WTC11 (cell line): ENCODE data around the gene KDSR. TPM values are rescaled to one million over a fixed set of nuclear protein-coding genes. Genes with fewer than 3 reads are reported as not detected.

ENCODE experiments used
- ATAC-seq: fragments of 200-7000 bp; cut with Tn5 transposase; 2 replicates; pipeline ENCODE4 v1.10.0; 2021; ENCODE audit warnings: mild to moderate bottlenecking, moderate library complexity
- CTCF ChIA-PET: fragments of 300-600 bp; sonication (Branson Sonifier 250); formaldehyde crosslinking; loops from one replicate; lab custom pipeline; 2021; ENCODE audit warnings: antibody characterized with exemption; lab: Charles Lee
- POLR2A ChIA-PET: fragments of 350-600 bp; sonication (Branson Sonifier 250); formaldehyde crosslinking; loops from one replicate; lab custom pipeline; 2021; ENCODE audit warnings: antibody characterized with exemption; lab: Charles Lee
- DNase-seq: peaks from one replicate; pipeline ENCODE4 v3.0.0; 2021; ENCODE audit warnings: low spot score
- H3K27ac Mint-ChIP-seq: 2 replicates; pipeline ENCODE4 v1.8.0; 2021; ENCODE audit warnings: mixed read lengths
- H3K27me3 Mint-ChIP-seq: 2 replicates; pipeline ENCODE4 v1.8.0; 2021; ENCODE audit warnings: low read depth, mild to moderate bottlenecking, moderate library complexity, mixed read lengths
- H3K36me3 Mint-ChIP-seq: 2 replicates; pipeline ENCODE4 v1.8.0; 2021; ENCODE audit warnings: mixed read lengths
- H3K4me1 Mint-ChIP-seq: 2 replicates; pipeline ENCODE4 v1.8.0; 2022; ENCODE audit warnings: mixed read lengths
- H3K4me3 Mint-ChIP-seq: 2 replicates; pipeline ENCODE4 v1.8.0; 2021; ENCODE audit warnings: mild to moderate bottlenecking, moderate library complexity, mixed read lengths
- H3K9me3 Mint-ChIP-seq: 2 replicates; pipeline ENCODE4 v1.8.0; 2021; ENCODE audit warnings: mixed read lengths
- FOXJ3 ChIP-seq: sonication (generic); formaldehyde crosslinking; IDR thresholded peaks from 2 replicates; pipeline ENCODE4 v1.9.0; 2021; ENCODE audit warnings: missing genetic modification reagents, mild to moderate bottlenecking, borderline replicate concordance
- FOXP4 ChIP-seq: sonication (generic); formaldehyde crosslinking; IDR thresholded peaks from 2 replicates; pipeline ENCODE4 v1.8.0; 2022; ENCODE audit warnings: mild to moderate bottlenecking, missing genetic modification reagents
- GABPB1 ChIP-seq: sonication (generic); formaldehyde crosslinking; IDR thresholded peaks from 2 replicates; pipeline ENCODE4 v1.8.1; 2023; ENCODE audit warnings: mild to moderate bottlenecking, missing genetic modification reagents
- GRHL2 ChIP-seq: fragments of 250-450 bp; sonication (Bioruptor Pico); IDR thresholded peaks from 2 replicates; pipeline ENCODE4 v1.8.0; 2022; ENCODE audit warnings: mild to moderate bottlenecking, moderate library complexity; ENCODE audit not compliant: insufficient replicate concordance, severe bottlenecking
- IRF1 ChIP-seq: sonication (generic); formaldehyde crosslinking; IDR thresholded peaks from 2 replicates; pipeline ENCODE4 v1.8.0; 2023; ENCODE audit warnings: missing genetic modification reagents
- JUN ChIP-seq: sonication (generic); formaldehyde crosslinking; IDR thresholded peaks from 2 replicates; pipeline ENCODE4 v1.8.0; 2023; ENCODE audit warnings: mild to moderate bottlenecking, missing genetic modification reagents
- NFE2L1 ChIP-seq: sonication (generic); formaldehyde crosslinking; IDR thresholded peaks from 2 replicates; pipeline ENCODE4 v1.8.1; 2023; ENCODE audit warnings: missing genetic modification reagents
- OVOL2 ChIP-seq: fragments of 250-450 bp; sonication (Bioruptor Pico); IDR thresholded peaks from 2 replicates; pipeline ENCODE4 v1.9.0; 2021; ENCODE audit warnings: mild to moderate bottlenecking, borderline replicate concordance
- PREB ChIP-seq: sonication (generic); formaldehyde crosslinking; IDR thresholded peaks from 2 replicates; pipeline ENCODE4 v1.8.1; 2022; ENCODE audit warnings: mild to moderate bottlenecking, missing genetic modification reagents, moderate library complexity, borderline replicate concordance
- TCF7 ChIP-seq: sonication (generic); formaldehyde crosslinking; IDR thresholded peaks from 2 replicates; pipeline ENCODE4 v1.8.0; 2022; ENCODE audit warnings: mild to moderate bottlenecking, low read depth, missing genetic modification reagents, moderate library complexity
- ZNF121 ChIP-seq: sonication (generic); formaldehyde crosslinking; IDR thresholded peaks from 2 replicates; pipeline ENCODE4 v1.8.0; 2023; ENCODE audit warnings: missing genetic modification reagents
- ZNF396 ChIP-seq: fragments of 250-450 bp; sonication (Bioruptor Pico); IDR thresholded peaks from 2 replicates; pipeline ENCODE4 v1.8.0; 2021; ENCODE audit warnings: mild to moderate bottlenecking, moderate library complexity, borderline replicate concordance
- ZNF423 ChIP-seq: fragments of 250-450 bp; sonication (Bioruptor Pico); IDR thresholded peaks from 2 replicates; pipeline ENCODE4 v2.1.2; 2022; ENCODE audit warnings: mild to moderate bottlenecking, moderate library complexity
- ZNF425 ChIP-seq: fragments of 250-450 bp; sonication (Bioruptor Pico); conservative IDR thresholded peaks from 2 replicates; pipeline ENCODE4 v1.9.0; 2021; ENCODE audit warnings: mild to moderate bottlenecking
- total RNA-seq: library from RNA; stranded (reverse); gene quantifications from 3 replicates; pipeline ENCODE4 v1.2.3, GENCODE V29; 2021

KDSR gene
- total RNA-seq, 1 experiment from 2014 or later = 51.8 TPM

GRCh38 chr18:63314062-63314790, 52.8 kb downstream of the KDSR start (continued):
- TF ChIP-seq IRF1 (CRISPR knock-in tag) = no peak
- no peak for TF ChIP-seq FOXP4 (CRISPR knock-in tag)
- TF ChIP-seq ZNF425 = no peak

GRCh38 chr18:63313396-63313917, 53.5 kb downstream of the KDSR start:
- DNase-seq = no peak
- CTCF ChIA-PET = interaction anchor here (1.5 kb wide), 1 partner anchor 10 kb away, joined by 3 read pairs; no protein-coding TSS in a partner anchor
- Mint-ChIP-seq H3K27me3 (peaks cover 22% of the 10 kb centered on the region), H3K36me3 (no peaks in the 10 kb centered on the region)
- no peak for TF ChIP-seq GRHL2 (CRISPR knock-in tag)
- no peak for TF ChIP-seq GABPB1
- no peak for TF ChIP-seq PREB
- no peak for TF ChIP-seq FOXJ3 (CRISPR knock-in tag)
- TF ChIP-seq OVOL2 (CRISPR knock-in tag) = no peak
- no peak for TF ChIP-seq ZNF396 (CRISPR knock-in tag)
- TF ChIP-seq ZNF121 = no peak
- TF ChIP-seq NFE2L1 (CRISPR knock-in tag) = no peak
- TF ChIP-seq ZNF423 (CRISPR knock-in tag) = no peak
- no peak for TF ChIP-seq JUN (CRISPR knock-in tag)
- no peak for TF ChIP-seq TCF7 (CRISPR knock-in tag)
- TF ChIP-seq FOXP4 (CRISPR knock-in tag) = no peak
- TF ChIP-seq, all 79 proteins: peak for 0
- Mint-ChIP-seq H3K27ac (no peak overlapping the region), H3K9me3 (no peaks in the 10 kb centered on the region), H3K4me1 (peaks cover 4% of the 10 kb centered on the region), H3K4me3 (no peak overlapping the region)
- POLR2A ChIA-PET = no interaction called here
- ATAC-seq = no peak
